Mucosa of descending colon (tissue), 3 donors: Measurements from ENCODE around the gene NFASC. TPM values are rescaled to one million over a fixed set of nuclear protein-coding genes. Genes with fewer than 3 reads are reported as not detected.

ENCODE experiments used
- ATAC-seq: fragments of 200-7000 bp; cut with Tn5 transposase; one replicate; pipeline ENCODE4 v1.9.1; 2020; ENCODE audit warnings: mild to moderate bottlenecking, moderate library complexity
- DNase-seq, 3 donors: peaks; one replicate each; pipeline ENCODE4 v3.0.0-alpha.2; 2020
- H3K36me3 ChIP-seq: fragments of 200-600 bp; one replicate; pipeline ENCODE4 v1.8.0; 2021; ENCODE audit warnings: low read depth, mild to moderate bottlenecking
- H3K4me1 ChIP-seq: fragments of 200-600 bp; one replicate; pipeline ENCODE4 v1.8.0; 2021; ENCODE audit warnings: low read depth, mild to moderate bottlenecking
- H3K4me3 ChIP-seq: fragments of 200-600 bp; one replicate; pipeline ENCODE4 v1.8.0; 2021; ENCODE audit warnings: mild to moderate bottlenecking
- H3K9me3 ChIP-seq: fragments of 200-600 bp; one replicate; pipeline ENCODE4 v1.8.0; 2021; ENCODE audit warnings: mild to moderate bottlenecking
- intact Hi-C, 2 donors: fragments of 100-400 bp; cut with DNase I in 1 of 2; cut with micrococcal nuclease in 1 of 2; formaldehyde crosslinking; loops; one replicate each; pipeline versions ENCODE4 v1.11.0 to v1.11.1; 2022; cut with DNase I, micrococcal nuclease
- total RNA-seq, 3 donors: library from RNA; stranded (reverse); fragmentation: NEBNext Ultra II Directional in 2 of 3; extraction: Animal tissue kit (Norgen Biotek cat#: 25700) in 2 of 3; gene quantifications; one replicate each; pipeline versions ENCODE4 v1.2.1 to v1.2.4, GENCODE V29; 2021 to 2023
- TF ChIP-seq, protein P1 (sequence below): fragments of 200-600 bp; IDR thresholded peaks from one replicate; pipeline ENCODE4 v1.8.0; 2022; ENCODE audit warnings: antibody characterized with exemption, mild to moderate bottlenecking
- donor health status: DM: no; HTN: no; CAD: no; lungs with moderate emphysema.
- donor health status: DM: no; HTN: no; CAD: no.
- donor health status: DM: no; HTN: yes; CAD: no.

Gene NFASC
- total RNA-seq, 3 donors from 2014 or later, result 12.3 to 27.6 (median 22.7) TPM

DNA sequence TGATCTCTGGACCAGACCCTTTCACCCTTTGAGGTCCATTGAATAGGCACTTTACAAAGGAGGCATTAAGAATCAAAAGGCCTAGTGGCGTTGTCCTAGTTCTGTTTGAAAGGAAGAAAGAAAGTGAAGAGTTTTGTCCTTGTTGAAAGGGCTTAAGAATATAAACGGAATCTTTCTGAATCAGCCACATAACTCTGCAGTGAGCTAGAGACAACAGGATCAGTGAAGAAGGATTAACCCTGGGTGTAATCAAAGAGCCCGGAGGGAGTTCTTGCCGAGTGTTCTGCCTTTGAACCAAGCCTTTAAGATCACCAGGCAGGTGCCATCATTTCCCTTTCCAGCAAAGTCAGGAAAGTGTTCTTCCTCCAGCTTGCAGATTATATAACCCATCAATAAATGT, 117.5 kb downstream of the NFASC start:
- Histone ChIP-seq H3K4me1 (no peaks in the 10 kb centered on the region), H3K36me3 (no peaks in the 10 kb centered on the region), H3K4me3 (no peak overlapping the region), H3K9me3 (no peaks in the 10 kb centered on the region)
- intact Hi-C loops, result loop anchor here (5.0 kb wide), 1 partner anchor 74 kb away; no protein-coding TSS in a partner anchor
- TF ChIP-seq, protein P1, sequence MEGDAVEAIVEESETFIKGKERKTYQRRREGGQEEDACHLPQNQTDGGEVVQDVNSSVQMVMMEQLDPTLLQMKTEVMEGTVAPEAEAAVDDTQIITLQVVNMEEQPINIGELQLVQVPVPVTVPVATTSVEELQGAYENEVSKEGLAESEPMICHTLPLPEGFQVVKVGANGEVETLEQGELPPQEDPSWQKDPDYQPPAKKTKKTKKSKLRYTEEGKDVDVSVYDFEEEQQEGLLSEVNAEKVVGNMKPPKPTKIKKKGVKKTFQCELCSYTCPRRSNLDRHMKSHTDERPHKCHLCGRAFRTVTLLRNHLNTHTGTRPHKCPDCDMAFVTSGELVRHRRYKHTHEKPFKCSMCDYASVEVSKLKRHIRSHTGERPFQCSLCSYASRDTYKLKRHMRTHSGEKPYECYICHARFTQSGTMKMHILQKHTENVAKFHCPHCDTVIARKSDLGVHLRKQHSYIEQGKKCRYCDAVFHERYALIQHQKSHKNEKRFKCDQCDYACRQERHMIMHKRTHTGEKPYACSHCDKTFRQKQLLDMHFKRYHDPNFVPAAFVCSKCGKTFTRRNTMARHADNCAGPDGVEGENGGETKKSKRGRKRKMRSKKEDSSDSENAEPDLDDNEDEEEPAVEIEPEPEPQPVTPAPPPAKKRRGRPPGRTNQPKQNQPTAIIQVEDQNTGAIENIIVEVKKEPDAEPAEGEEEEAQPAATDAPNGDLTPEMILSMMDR, result no peak
- DNase-seq (no peak), ATAC-seq (no peak)

GRCh38 chr1:204989266-204990058, 118.8 kb downstream of the NFASC start:
- no peaks in the 10 kb centered on the region for H3K4me1 ChIP-seq
- TF ChIP-seq, protein P1, result peak; percentile 77
- no peaks in the 10 kb centered on the region for H3K9me3 ChIP-seq
- ATAC-seq (peak; percentile 89), DNase-seq (peak in 2 of 3 donors; percentile 65 to 75)
- intact Hi-C loops, result loop anchor here (5.0 kb wide), 1 partner anchor 73 kb away; no protein-coding TSS in a partner anchor
- no peaks in the 10 kb centered on the region for H3K36me3 ChIP-seq
- no peak overlapping the region for H3K4me3 ChIP-seq

GRCh38 chr1:204990059-204990664, 119.5 kb downstream of the NFASC start:
- DNase-seq, result no peak
- intact Hi-C loops, result no loop called here
- Histone ChIP-seq H3K36me3 (no peaks in the 10 kb centered on the region), H3K4me1 (no peaks in the 10 kb centered on the region), H3K4me3 (no peak overlapping the region), H3K9me3 (no peaks in the 10 kb centered on the region)
- TF ChIP-seq, protein P1, result no peak
- no peak for ATAC-seq

DNA sequence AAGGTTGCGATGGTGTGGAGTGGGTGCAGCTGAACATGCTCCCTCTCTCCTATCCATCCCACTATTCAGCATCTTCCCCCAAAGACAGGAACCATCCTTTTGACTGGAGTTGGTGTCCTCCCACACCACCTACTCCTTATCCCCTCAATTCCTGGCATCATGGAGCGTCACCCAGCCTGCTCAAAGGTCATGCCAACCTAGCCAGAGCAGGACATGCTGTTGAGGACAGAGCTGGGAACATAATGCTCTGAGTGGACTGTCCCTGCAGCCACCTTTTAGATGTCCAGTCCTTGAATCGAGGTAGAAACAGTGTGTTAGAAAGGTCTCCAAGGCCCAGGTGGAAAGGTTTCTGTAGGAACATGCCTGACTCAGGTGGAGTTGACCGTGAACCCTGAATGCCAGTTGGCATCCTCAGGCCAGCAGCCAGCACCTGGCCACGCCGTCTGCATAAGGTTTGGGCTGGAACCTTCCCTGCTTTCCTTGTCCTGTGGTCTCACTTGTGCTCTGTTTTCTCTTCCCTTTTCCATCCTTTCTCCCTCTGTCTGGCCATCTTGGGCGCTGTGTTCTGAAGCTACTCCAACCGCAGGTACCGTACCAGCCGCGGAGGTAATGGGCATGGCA, 120.2 kb downstream of the NFASC start:
- TF ChIP-seq, protein P1, result no peak
- no peak overlapping the region for H3K4me3 ChIP-seq
- H3K9me3 ChIP-seq, result no peaks in the 10 kb centered on the region
- H3K4me1 ChIP-seq, result no peaks in the 10 kb centered on the region
- no peaks in the 10 kb centered on the region for H3K36me3 ChIP-seq
- intact Hi-C loops, result no loop called here
- DNase-seq (no peak), ATAC-seq (no peak)

DNA sequence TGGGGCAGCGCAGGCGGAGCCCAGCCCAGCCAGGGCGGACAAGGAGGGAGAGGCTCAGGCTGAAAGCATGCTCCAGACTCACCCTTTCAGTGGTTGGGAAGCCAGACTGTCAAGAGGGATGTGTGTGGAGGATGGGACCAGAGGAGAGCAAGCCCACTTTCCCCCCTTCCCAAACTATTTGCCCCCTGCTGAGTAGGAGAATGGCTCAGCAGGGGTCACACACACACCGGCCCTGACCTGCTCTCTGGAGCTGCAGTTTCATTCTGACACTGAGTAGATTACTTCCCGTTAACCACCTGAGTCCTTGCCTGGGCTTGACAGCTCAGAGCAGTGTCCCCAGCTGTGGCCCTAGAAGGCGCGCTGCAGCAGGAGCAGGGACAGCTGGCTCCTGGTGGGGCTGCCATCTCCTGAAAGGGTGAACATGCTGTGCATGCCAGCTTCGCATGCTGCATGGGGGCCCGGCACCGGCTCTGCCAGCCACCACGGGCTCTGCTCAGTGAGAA, 120.7 kb downstream of the NFASC start:
- Histone ChIP-seq H3K4me1 (no peaks in the 10 kb centered on the region), H3K9me3 (no peaks in the 10 kb centered on the region), H3K4me3 (no peak overlapping the region), H3K36me3 (no peaks in the 10 kb centered on the region)
- intact Hi-C loops, result no loop called here
- TF ChIP-seq, protein P1, result no peak
- DNase-seq, result no peak
- ATAC-seq, result peak; percentile 15
